CD1c-positive myeloid dendritic cell (primary cell): ENCODE measurements around the gene POLR2A.

ENCODE experiments used
- DNase-seq: peaks from one replicate; pipeline ENCODE4 v3.0.0-alpha.2; 2016; ENCODE audit errors: extremely low spot score

Gene POLR2A

DNA sequence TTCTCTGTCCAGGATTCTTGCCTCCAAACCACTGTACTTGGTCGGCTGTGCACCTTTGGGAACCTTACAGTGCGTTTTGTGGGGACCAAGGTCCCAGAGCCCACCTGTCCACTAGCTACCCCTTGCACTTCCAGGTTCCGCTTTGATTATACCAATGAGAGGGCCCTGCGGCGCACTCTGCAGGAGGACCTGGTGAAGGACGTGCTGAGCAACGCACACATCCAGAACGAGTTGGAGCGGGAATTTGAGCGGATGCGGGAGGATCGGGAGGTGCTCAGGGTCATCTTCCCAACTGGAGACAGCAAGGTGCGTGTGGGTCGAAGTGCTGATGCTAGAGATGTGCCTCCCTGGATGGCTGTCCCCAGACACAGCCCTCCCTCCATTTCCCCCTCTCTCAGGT lies 18.8 kb downstream of the POLR2A start:
- DNase-seq, result no peak

DNA sequence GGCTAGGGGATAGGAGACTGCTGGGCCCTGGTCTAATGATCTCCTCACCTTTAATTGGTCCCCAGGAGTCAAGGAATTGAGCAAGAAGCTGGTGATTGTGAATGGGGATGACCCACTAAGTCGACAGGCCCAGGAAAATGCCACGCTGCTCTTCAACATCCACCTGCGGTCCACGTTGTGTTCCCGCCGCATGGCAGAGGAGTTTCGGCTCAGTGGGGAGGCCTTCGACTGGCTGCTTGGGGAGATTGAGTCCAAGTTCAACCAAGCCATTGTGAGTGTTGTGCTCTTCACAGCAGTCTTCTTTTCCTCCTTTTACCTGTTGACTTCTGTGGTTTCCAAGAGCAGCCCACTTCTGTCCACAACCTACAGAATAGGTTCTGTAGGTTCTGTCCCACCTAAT lies 19.4 kb downstream of the POLR2A start:
- DNase-seq, result no peak

DNA sequence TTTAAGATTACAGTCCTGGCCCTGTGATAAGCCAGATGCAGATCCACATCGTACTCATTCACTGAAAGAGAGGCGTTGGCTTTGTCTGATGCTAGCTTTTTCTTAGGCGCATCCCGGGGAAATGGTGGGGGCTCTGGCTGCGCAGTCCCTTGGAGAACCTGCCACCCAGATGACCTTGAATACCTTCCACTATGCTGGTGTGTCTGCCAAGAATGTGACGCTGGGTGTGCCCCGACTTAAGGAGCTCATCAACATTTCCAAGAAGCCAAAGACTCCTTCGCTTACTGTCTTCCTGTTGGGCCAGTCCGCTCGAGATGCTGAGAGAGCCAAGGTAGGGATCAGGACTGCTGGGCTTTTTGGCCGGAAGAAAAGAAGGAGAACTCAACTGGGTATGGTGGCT lies 24.0 kb downstream of the POLR2A start:
- no peak for DNase-seq

DNA sequence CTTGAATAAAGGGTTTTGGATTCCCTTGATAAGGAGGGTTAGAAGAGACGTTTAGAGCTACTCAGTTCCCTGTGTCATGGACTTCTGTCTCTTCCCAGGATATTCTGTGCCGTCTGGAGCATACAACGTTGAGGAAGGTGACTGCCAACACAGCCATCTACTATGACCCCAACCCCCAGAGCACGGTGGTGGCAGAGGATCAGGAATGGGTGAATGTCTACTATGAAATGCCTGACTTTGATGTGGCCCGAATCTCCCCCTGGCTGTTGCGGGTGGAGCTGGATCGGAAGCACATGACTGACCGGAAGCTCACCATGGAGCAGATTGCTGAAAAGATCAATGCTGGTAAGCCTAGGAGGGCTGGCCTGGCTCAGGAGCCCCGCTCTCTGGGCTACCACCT lies 24.7 kb downstream of the POLR2A start:
- DNase-seq, result no peak

DNA sequence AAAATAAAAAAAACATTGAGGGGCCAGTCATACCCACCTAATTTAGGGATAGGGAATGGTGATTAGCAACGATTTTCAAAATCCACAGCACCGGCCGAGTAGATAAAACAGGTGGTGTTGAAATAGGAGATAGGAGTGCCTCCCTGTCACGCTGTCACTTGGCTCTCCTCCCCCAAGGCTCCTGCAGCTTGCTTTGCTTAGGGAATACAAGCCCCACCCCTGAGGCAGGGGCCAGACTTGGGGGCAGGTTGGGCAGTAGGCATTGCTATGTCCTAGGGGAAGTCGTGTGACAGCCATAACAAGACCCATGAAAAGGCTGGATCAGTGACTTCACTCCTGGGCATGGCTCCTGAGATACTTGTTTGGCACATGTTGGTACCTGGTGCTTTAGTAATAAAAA lies 25.8 kb downstream of the POLR2A start:
- no peak for DNase-seq

DNA sequence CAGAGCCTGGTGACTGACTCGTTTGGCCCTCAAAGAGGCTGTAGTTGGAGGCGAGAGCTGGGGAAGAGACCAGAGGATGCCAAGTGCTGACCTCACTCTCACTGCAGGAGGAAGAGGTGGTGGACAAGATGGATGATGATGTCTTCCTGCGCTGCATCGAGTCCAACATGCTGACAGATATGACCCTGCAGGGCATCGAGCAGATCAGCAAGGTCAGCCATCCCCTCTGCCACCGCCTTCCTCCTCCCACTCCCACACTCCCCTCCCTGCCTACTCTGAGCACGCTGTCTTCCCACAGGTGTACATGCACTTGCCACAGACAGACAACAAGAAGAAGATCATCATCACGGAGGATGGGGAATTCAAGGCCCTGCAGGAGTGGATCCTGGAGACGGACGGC lies 26.9 kb downstream of the POLR2A start:
- DNase-seq, result no peak

DNA sequence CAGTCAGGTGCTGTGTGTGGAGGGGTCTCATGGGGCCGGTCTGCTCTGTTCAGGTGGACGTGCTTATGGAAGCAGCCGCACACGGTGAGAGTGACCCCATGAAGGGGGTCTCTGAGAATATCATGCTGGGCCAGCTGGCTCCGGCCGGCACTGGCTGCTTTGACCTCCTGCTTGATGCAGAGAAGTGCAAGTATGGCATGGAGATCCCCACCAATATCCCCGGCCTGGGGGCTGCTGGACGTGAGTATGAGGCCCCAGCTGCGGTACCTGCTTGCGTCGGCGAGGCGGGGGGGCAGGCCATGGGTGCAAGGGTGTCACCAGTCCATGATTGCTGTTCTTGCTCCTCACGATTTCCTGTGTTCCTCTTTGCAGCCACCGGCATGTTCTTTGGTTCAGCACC lies 27.9 kb downstream of the POLR2A start:
- DNase-seq, result no peak

DNA sequence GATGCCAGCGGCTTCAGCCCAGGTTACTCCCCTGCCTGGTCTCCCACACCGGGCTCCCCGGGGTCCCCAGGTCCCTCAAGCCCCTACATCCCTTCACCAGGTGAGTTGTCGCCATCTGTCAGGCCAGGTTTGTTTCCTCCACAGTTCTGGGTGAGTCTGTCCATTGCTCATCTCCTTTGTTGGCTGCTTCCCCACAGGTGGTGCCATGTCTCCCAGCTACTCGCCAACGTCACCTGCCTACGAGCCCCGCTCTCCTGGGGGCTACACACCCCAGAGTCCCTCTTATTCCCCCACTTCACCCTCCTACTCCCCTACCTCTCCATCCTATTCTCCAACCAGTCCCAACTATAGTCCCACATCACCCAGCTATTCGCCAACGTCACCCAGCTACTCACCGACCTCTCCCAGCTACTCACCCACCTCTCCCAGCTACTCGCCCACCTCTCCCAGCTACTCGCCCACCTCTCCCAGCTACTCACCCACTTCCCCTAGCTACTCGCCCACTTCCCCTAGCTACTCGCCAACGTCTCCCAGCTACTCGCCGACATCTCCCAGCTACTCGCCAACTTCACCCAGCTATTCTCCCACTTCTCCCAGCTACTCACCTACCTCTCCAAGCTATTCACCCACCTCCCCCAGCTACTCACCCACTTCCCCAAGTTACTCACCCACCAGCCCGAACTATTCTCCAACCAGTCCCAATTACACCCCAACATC lies 28.8 kb downstream of the POLR2A start:
- peak; percentile 21 for DNase-seq

DNA sequence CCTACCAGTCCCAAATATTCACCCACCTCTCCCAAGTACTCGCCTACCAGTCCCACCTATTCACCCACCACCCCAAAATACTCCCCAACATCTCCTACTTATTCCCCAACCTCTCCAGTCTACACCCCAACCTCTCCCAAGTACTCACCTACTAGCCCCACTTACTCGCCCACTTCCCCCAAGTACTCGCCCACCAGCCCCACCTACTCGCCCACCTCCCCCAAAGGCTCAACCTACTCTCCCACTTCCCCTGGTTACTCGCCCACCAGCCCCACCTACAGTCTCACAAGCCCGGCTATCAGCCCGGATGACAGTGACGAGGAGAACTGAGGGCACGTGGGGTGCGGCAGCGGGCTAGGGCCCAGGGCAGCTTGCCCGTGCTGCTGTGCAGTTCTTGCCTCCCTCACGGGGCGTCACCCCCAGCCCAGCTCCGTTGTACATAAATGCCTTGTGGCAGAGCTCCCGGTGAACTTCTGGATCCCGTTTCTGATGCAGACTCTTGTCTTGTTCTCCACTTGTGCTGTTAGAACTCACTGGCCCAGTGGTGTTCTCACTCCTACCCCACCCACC lies 29.8 kb downstream of the POLR2A start:
- peak; percentile 12 for DNase-seq

DNA sequence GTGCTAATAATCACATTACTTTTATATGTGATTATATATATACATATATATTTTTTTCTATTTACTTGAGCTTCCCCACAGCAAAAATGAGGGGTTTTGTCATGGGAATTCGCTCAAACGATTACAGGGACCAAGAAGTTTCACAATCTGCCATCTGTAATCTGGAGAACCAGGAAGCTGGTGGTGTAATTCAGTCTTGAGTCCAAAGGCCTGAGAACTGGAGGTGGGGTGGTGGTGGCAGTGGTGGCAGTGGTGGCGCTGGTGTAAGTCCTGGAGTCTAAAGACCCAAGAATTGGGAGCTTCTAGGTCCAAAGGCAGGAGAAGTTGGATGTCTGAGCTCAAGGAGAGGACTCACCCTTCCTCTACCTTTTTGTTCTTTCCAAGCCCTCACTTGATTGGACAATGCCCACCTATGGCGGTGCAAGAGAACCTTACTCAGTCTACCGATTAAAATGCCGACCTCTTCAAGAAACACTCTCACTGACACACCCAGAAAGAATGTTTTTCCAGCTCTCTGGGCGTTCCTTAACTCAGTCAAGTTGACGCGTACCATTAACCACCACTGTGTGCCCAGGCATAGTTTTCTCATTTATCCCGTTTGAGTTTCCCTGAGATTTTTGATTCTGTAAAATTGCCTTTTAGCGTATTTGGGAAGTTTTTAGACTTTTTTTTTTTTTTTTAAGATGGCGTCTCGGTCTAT lies 31.9 kb downstream of the POLR2A start:
- DNase-seq, result peak; percentile 64

DNA sequence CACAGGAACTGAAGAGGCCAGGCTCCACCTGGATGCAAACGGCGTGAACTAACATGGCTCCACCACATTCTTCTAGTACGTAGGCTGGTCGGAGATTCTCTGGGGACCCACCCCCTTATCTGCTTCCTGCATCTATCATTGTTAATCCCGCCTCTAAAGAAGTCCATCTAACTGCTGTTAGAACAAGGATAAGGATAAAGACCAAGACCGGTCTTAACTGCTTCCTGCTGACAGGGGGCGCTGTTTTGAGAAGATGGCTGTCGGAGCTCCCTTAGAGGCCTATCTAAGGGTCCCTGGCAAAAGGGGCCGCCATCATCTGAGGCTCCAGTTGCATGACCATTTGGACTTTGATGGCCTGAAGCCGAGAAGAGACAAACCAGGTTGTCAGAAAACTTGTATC lies 38.9 kb downstream of the POLR2A start:
- peak; percentile 63 for DNase-seq

DNA sequence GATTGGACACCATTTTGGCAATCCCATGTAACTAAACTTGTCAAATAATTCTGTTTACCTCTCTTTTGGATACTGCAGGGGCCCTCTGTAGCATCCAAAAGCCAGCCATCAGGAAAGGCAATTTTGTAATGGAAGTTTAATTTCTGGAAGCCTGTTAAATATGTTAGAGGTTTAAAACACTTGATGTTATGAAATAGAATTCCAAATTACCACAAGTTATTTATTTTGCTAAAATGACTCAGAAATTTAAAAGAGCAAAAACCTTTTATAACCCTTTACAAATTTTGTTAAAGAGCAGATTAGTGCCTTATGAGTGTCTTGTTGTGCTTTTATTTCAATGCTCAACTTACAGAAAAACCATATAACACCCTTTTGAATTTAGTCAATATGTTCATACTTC lies 44.7 kb downstream of the POLR2A start:
- DNase-seq, result no peak

DNA sequence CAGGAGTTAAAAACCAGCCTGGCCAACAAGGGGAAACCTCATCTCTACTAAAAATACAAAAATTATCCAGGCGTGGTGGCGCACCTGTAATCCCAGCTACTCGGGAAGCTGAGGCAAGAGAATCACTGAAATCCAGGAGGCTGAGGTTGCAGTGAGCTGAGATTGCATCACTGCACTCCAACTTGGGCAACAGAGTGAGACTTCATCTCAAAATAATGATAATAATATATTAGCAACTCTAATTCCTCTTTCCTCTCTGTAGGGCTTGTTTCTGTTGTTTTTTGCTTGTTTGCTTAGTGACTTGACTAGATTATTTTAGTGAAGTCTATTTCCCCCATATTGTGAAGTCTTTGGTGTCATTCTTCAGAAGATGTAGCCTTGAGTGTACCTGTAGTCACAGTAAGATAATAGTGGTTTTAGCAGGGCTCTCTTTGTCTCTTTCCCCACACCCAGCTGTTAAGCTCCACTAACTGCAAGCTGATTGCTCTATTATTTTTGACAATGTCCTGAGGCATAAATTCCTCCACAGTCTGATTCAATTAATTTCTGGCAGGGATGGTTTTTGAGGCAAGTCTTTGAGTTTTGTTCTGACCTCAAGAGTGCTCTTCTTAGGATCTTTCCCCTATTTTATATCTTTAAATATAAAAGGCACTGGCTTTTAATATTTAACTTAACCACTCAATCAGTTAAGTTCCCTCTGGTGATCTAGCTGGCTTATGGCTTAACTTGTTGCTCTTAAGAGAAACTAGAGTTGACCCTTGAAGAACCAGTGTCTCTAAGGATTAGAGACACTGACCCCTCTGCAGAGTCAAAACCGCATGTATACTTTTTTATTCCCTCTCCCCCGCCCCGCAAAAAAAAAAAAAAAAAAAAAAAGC lies 46.1 kb downstream of the POLR2A start:
- DNase-seq, result no peak

DNA sequence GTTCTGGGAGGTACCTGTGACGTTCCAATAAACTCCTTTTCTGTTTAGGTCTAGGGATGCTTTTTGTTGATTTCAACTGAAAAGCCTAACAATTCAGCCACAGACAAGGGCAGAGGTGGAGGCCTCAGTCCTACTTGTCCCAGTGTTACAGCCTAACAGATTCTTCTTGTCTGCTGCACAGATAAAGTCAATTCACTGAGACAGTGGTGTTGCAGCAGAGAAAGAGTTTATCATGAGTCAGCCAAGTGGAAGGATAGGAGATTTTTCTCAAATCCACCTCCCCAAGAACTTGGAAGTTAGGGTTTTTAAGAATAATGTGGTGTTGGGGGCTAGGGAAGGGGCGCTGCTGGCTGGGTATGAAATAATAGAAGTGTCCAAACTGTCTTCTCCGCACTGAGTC lies 53.9 kb downstream of the POLR2A start:
- no peak for DNase-seq

DNA sequence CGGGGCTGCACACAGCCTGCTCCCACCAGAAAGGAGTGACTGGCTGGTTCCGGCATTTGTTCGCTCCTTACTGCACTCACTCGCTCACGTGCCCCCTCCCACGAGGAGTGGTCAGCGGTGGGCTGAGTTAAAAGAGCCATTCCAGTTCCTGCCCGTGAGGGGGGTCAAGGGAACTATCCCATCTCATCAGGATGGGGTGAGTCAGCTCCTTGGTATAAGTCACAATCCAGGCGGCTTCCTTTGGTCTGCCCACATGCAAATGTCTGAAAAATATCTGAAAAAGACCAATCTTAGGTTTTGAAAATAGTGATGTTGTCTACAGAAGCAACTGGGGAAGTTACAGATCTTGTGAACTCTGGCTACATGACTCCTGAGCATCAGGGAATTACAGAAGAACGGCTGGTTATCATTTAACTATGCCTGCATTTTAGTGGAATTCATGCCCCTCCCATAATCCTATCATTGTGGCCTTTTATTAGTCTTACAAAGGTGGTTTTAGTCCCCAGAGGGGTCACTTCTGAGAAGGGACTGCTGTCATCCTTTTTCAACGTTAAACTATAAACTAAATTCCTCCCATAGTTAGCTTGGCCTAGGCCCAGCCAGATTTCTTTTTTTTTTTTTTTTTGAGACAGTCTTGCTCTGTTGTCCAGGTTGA lies 54.9 kb downstream of the POLR2A start:
- DNase-seq, result no peak

DNA sequence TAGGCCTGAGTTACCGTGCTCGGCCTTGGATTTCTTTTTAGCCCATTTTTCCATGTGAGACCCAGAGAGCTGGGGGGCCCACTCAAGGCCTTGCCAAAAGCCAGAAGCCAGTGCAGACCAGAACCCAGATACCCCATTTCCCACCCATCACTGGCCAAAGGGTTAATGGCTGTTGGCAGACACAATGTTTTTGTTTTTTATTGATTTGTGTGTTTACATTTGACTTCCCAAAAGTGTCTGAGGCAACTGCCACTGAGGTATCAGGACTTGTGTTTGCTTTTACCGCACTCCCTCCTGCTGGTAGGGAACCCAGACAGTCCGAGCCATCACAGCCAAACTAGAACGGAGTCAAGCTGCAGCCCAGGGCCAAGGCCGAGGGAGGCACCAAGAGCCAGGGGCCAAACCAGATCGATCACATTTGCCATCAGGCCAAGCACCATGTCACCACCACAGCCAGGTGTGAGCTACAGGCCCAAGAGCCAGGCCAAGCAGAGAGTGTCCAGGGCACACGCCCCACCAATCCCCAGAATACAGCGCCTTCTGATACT lies 57.0 kb downstream of the POLR2A start:
- no peak for DNase-seq

DNA sequence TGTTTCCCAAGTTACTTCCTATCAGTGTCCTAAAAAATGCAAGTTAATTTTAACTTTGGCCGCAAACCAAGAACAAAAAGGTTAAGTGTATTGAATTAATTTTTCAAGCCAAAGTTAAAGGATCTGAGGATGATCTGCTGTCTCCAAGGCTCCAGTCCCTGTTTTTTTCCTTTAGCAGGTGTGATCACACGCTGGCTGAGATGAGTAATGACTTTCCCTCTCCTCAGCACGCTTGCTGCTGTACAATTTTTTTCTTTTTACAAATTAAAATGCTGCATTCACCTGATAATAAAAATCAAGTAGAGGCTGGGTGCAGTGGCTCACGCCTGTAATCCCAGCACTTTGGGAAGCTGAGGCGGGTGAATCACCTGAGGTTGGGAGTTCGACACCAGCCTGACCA lies 60.7 kb downstream of the POLR2A start:
- no peak for DNase-seq

DNA sequence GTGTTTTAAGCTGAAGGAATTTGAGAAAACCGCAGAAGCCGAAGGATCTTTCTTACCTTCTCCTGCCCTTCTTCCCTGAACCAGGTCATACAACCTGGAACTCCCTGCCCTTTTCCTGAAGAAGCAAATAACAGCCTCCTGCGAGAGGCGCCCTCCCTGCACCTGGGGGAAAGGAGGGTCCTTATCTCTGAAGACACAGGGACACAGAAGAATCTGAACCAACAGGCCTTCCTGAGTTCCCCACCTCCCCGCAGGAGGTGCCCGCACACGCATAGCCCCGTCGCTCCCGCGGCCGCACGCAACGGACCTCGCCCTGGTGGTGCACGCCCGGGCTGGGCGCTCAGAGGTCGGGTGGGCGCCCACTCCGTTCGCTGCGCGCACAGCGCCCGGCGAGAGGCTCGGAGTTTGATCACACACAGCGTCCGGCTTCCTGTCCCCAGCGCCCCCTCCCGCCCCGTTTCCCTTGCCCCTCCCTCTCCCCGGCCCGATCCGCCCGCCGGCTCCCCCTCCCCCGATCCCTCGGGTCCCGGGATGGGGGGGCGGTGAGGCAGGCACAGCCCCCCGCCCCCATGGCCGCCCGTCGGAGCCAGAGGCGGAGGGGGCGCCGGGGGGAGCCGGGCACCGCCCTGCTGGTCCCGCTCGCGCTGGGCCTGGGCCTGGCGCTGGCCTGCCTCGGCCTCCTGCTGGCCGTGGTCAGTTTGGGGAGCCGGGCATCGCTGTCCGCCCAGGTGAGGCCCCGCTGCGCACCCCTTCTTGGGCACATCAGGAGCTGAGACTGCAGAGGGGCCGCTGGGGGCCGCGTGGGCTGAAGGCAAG lies 64.6 kb downstream of the POLR2A start, which contains the start of gene TNFSF12:
Gene TNFSF12, plus strand, starts transcription at position 474 of the 816 bp plus-strand sequence. Its CDS starts 96 bp downstream, at position 570.
- peak; percentile 66 for DNase-seq
